HG03460 (cell line): Measurements from ENCODE around the gene ZBTB46.
"Not testable (repeated sequence)": the region's sequence is repeated elsewhere in the genome, so short reads cannot be mapped to it uniquely, and the experiment has no call there.

Source experiments
- ATAC-seq: cut with Tn5 transposase; IDR thresholded peaks from one replicate; pipeline ENCODE4 v1.9.1; 2021; ENCODE audit not compliant: unreplicated experiment

The ZBTB46 gene

DNA sequence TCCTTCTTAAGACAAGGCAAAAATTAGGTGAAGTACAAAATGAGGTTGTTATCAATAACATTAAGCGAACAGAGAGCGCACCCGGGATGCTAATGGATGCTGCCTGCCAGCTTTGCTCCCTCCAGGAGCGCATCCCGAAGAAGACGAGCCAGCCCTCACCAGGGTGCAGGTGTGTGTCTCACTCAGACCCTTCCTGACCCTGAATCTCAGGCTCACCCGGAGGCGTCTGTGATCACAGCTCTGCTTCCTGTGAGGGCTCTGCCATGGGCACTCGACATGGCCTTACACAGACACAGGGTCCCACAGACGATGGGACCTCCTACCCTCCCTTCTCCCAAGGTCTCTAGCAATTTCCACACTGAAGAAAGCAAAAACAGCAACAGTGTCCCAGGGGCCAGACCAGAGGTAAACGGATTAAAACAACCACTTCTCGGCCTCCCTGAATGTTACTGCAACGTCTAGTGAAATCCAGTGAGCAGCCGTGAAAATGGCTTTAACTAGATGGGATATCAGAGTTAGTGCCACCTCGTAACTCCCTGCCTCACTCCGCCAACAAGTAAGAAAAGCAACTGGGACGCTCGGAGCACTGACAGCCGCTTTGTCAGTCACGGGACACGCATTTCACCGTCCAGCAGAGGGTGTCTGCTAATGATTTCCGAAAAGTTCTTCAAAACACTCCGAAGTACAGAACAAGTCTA lies 11.7 kb downstream of the ZBTB46 start:
- ATAC-seq: no peak

DNA sequence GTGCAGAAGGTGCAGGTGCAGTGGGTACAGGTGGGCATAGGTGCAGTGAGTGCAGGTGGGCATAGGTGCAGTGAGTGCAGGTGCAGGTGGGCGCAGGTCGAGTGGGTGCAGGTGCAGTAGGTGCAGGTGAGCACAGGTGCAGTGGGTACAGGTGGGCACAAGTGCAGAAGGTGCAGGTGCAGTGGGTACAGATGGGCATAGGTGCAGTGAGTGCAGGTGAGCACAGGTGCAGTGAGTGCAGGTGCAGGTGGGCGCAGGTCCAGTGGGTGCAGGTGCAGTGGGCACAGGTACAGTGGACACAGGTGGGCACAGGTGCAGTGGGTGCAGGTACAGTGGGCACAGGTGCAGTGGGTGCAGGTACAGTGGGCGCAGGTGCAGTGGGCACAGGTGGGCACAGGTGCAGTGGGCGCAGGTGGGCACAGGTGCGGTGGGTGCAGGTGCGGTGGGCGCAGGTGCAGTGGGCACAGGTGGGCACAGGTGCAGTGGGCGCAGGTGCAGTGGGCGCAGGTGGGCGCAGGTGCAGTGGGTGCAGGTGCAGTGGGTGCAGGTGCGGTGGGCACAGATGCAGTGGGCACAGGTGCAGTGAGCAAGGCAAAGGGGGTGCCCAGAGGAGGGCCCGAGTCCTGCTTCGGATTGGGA lies 15.3 kb downstream of the ZBTB46 start:
- ATAC-seq: no peak

- no peak for ATAC-seq
These were observed 16.0 kb downstream of the ZBTB46 start for GRCh38 chr20:63814891-63815614.

DNA sequence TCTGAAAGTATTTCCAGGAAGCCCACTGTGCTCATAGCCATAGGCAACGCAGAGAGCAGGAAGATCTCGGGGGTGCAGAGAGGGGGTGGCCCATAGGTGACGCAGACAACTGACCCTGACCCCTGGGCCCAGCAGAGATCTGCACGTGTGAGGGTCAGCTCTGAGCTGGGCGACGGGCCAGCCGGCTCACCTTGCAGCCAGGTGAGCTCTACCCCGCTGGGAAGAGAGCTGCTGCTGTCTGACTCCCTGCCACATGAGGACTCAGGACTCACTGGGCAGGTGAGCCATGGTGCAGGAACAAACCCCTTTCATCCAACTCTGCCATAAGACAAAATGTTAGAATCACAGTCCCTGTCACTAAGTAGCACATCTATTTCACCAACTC lies 19.6 kb downstream of the ZBTB46 start:
- no peak for ATAC-seq

DNA sequence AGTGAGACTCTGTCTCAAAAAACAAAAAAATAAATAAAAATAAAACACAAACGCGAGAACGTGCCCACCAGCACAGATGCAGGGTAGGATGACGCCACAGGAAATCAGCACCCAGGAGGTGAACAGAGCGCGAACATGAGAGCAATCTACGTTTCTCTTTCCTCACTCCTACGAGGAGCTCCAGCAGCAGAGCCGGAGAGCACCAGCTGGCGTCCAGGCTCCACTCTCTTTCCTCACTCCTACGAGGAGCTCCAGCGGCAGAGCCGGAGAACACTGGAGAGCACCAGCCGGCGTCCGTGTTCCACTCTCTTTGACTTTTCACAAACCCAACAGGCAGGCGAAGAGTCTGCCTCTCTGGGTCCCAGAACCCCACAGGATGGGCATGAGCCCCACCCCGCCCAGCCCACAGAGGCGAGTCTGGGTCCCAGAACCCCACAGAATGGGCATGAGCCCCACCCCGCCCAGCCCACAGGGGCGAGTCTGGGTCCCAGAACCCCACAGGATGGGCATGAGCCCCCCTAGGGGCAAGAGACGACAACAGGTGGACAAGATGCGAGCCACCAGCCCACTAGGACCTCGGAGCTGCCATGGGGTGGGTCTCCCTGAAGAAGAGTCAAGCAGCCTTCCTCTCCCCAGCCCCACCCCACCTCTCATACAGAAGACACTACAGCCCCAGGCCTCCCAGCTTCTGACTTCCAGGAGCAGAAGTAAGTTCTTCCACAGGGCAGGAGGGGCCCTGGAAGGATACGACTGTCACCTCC lies 20.2 kb downstream of the ZBTB46 start:
- ATAC-seq: no peak

DNA sequence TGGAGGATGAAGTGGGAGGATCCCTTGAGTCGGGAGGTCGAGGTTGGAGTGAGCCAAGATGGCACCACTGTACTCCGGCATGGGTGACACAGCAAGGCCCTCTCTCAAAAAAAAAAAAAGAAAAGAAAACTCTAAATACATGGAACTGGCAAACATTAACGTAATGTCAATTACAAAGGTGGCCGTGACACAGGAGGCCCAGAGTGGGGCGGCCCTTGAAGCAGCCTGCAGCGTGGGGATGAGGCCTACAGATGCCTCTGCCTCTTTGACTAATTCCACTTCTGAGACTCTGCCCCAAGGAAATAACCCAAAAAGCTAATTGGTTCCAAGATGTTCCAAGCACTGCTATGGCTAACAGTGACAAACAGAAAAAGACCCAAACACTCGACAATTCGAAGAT lies 21.2 kb downstream of the ZBTB46 start:
- no peak for ATAC-seq

DNA sequence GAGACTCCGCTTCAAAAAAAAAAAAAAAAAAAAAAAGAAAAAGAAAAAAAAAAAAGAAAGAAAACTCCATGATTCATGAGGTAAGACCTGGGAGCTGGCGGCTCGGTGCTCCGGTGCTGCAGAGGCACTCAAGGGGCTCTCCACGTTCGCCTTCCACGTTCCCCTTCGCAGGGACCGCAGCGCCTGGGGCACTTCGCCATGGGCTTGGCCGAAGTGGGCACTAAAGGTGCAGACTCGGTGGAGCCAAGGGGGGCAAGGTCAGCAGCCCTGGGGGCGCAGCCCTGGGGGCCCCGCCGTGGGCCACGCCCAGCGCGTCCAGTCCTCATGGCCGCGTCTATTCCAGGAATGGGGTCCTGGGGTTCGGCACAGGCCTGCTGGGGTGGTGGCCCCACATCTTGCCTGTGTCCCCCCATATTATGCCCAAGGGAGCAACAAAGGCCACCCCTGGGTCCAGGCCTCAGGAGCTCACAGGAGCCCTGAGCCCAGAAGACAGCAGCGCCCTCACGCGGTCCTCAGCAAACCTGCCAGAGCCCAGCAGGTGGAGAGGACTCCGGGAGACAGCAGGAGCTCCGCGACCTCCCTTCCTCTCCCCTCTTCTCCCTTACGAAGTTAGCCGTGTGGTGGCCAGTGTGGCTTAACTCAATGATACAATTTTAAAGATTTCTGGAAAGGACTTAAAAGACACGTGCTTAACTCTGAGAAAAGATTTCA lies 21.9 kb downstream of the ZBTB46 start:
- no peak for ATAC-seq

DNA sequence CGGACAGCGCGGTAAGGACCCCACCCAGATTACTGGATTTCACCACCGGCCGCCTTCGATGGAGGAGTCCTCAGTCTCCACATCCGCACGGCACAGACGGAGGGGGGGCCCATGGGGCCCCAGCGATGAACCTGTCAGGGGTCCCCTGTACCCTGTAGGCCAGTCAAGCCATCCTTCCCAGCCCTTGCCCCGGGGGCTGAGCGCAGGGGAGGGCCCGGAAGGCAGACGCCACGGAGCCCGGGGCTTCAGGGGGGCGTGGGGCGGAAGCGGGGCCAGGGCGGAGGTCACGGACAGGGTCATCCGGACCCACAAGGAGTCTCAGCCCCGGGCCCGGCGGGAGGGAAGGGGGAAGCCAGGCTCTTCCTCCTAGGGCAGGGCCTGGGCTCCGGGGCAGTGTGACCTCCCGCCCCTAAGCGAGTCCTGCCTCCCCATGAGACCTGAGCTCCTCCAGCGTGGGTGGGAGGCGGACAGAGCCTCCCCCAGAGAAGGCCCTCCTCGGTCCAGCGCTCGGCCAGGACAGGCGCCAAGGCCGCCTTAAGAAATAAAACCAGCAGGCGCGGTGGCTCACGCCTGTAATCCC lies 22.8 kb downstream of the ZBTB46 start:
- ATAC-seq: no peak

- no peak for ATAC-seq
These were observed 23.4 kb downstream of the ZBTB46 start for GRCh38 chr20:63807654-63808053.

DNA sequence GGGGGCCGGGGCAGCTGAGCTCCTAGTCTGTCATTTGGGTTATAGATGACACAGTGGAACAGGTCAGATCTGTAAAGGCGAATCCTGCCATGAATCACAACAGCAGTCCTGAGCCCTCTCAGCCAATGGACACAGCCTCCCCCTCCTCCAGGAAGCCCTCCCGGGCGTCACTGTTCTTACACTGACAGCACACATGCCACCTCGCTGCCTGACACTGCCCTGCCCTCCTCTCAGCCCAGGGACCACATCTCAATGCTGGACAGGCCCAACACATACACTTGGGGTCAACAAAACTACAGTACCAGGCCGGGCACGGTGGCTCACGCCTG lies 26.8 kb downstream of the ZBTB46 start:
- ATAC-seq: no peak

DNA sequence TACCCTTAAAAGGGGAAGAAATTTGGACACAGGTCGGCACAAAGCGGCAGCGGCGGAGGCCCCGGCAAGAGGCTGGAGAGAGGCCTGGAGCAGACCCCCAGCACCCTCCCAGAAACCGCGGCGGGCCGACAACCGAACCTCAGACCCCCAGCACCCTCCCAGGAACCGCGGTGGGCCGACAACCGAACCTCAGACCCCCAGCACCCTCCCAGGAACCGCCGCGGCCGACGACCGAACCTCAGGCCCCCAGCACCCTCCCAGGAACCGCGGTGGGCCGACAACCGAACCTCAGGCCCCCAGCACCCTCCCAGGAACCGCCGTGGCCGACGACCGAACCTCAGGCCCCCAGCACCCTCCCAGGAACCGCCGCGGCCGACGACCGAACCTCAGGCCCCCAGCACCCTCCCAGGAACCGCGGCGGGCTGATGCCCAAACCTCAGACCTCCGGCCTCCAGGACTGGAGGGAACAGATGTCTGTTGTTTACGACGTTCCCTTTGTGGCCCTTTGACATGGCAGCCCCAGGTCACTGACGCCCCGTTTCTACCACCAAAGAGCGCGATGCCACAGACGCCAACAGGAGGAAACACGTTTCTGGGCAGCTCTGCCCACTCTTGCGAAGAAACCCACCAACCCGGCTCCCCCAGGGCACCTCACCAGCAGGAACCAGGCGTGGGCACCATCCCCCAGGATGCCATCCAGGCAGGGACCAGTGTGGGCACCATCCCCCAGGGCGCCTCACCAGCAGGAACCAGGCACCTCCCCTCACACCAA lies 28.4 kb downstream of the ZBTB46 start:
- no peak for ATAC-seq

DNA sequence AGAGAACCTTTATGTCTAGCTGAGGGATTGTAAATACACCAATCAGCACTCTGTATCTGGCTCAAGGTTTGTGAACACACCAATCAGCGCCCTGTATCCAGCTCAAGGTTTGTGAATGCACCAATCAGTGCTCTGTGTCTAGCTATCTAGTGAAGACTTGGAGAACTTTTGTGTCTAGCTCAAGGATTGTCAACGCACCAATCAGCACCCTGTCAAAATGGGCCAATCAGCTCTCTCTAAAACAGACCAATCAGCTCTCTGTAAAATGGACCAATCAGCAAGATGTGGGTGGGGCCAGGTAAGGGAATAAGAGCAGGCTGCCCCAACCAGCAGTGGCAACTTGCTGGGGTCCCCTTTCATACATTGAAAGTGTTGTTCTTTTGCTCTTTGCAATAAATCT lies 29.9 kb downstream of the ZBTB46 start:
- ATAC-seq: not testable (repeated sequence)

- ATAC-seq: not testable (repeated sequence)
These were observed 30.7 kb downstream of the ZBTB46 start for GRCh38 chr20:63800411-63800810.

- not testable (repeated sequence) for ATAC-seq
These were observed 31.9 kb downstream of the ZBTB46 start for GRCh38 chr20:63799127-63799526.

GRCh38 chr20:63797175-63797574 lies 33.9 kb downstream of the ZBTB46 start:
- ATAC-seq: not testable (repeated sequence)

DNA sequence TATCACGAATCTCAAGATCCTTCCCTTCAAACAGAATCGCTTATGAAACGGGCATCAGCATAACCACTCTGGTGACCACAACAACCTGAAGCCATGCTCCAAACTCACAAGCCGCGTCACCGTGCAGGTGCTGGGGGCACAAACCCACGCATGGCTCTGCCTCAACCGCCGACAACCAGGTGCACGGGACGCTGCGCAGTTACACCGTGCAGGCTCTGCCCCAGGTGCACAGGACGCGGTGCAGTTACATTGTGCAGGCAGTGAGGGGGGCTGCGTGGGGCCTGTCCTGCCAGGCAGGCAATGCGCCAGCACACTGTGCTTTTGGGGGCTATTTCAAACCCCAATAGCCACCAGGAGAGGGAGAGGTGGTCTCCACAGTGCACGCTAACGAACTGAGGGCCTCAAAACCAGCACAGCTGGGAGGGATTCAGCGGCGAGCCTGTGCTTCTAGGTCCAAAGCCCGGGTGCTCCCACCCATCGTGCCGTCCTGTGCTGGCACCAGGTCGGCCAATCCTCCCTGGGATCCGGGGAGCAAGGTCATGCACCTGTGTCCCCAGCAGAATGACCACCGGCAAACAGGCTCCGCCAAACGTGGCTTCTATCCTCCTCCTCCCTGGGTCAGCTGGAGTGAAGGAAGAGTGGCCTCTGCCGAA lies 35.8 kb downstream of the ZBTB46 start:
- ATAC-seq: no peak

DNA sequence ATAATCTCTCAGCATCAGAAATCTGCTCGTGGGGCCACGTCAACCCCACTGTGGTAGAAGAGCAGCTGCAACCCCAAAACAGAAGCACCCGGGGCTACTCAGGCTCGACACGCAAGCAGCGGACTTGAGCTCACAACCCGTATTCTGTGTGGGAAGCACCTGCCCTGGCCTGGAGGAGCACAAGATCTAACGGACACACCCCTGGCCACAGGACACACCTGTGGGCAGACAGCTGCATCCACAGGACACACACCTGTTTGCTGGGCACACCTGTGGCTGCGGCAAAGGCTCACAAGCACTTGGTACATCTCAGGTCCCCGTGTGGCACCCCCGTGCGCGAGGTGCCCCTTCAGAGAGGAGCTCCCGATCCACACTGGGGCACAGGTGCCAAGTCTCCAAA lies 36.5 kb downstream of the ZBTB46 start:
- ATAC-seq: no peak

- ATAC-seq: no peak
These were observed 38.2 kb downstream of the ZBTB46 start for GRCh38 chr20:63792866-63793265.

GRCh38 chr20:63791497-63792156 lies 39.4 kb downstream of the ZBTB46 start:
- ATAC-seq: no peak
